PC-3 (cell line): ENCODE data around the gene PRKG2.

ENCODE experiments used
- CTCF ChIP-seq: fragments of 300-600 bp; sonication (generic); conservative IDR thresholded peaks from 2 replicates; pipeline ENCODE4 v1.5.1; 2017; ENCODE audit warnings: antibody characterized with exemption, low read depth, mild to moderate bottlenecking, low read length
- EZH2 ChIP-seq: fragments of 300-600 bp; sonication (generic); IDR thresholded peaks from one replicate; pipeline ENCODE4 v1.6.1; 2017; ENCODE audit warnings: antibody characterized with exemption, mild to moderate bottlenecking, low read length; ENCODE audit not compliant: unreplicated experiment
- EZH2phosphoT487 ChIP-seq: fragments of 300-600 bp; sonication (generic); IDR thresholded peaks from 2 replicates; pipeline ENCODE4 v1.6.1; 2018; ENCODE audit warnings: mild to moderate bottlenecking, antibody characterized with exemption, low read length, borderline replicate concordance

DNA sequence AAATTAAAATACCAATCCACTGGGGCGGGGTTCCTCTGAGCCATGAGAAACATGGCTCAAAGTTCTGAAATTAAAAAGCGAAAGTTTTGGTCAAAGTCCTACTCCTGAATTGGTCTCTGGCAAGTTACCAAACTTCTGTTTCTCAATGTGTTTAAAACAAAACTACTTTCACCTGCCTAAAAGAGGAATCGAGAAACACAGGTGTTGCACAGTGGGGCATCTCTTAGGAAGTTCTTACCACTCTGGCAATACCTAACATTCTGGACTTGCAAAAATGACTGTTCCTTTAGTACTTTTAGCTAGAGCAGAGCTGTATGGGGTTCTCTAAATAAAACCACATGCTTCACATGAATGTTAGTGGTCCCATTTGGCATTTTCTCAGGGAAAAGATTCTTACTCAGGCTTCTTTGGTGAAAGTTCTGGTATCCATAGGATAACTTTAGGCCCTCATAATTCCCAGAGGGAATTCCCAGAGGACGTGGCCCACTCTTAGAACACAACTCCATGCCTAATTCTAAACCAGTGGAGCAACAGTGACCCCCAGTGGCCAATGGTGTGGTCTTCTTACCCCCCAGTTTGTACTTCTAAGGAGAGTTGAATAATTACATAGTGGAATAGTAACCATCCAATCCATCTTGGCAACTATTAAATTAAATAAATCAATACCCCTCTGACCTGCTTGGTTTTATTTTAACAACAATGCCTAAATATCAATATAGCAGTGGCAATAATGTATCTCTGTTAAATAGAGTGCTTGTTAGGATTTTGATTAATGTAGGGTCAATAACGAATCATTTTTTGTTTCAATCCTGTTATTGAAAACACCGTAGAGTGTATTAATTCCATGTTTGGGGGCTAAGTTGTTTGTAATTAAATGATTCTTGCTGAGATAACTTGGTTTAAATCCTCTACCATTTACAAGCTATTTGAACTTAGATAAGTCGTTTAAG is 162.6 kb downstream of the PRKG2 start:
- TF ChIP-seq CTCF (peak; percentile 80), EZH2 (no peak), EZH2phosphoT487 (no peak)
